GM10847 (cell line): Measurements from ENCODE around the gene DHX35.

Source experiments
- POLR2A ChIP-seq: IDR thresholded peaks from 2 replicates; pipeline ENCODE4 v1.6.1; 2011; ENCODE audit not compliant: insufficient read length; ENCODE audit errors: extremely low read depth

DHX35 gene

GRCh38 chr20:38985603-38986170, 23.5 kb downstream of the DHX35 start:
- no peak for TF ChIP-seq POLR2A

GRCh38 chr20:38986663-38987062, 24.5 kb downstream of the DHX35 start:
- TF ChIP-seq POLR2A = no peak

- no peak for TF ChIP-seq POLR2A
Observed at GRCh38 chr20:38987777-38988176, 25.6 kb downstream of the DHX35 start.

GRCh38 chr20:38990728-38991127, 28.6 kb downstream of the DHX35 start:
- no peak for TF ChIP-seq POLR2A

GRCh38 chr20:38991814-38992704, 29.9 kb downstream of the DHX35 start:
- no peak for TF ChIP-seq POLR2A

GRCh38 chr20:38995536-38996044, 33.4 kb downstream of the DHX35 start:
- no peak for TF ChIP-seq POLR2A

- TF ChIP-seq POLR2A = no peak
Observed at GRCh38 chr20:38997622-38998021, 35.5 kb downstream of the DHX35 start.

GRCh38 chr20:38999217-38999616, 37.1 kb downstream of the DHX35 start:
- no peak for TF ChIP-seq POLR2A

- no peak for TF ChIP-seq POLR2A
Observed at GRCh38 chr20:38999965-39000910, 38.1 kb downstream of the DHX35 start.

- TF ChIP-seq POLR2A = no peak
Observed at GRCh38 chr20:39004508-39004907, 42.4 kb downstream of the DHX35 start.

GRCh38 chr20:39009348-39009747, 47.2 kb downstream of the DHX35 start:
- no peak for TF ChIP-seq POLR2A

GRCh38 chr20:39010496-39010895, 48.4 kb downstream of the DHX35 start:
- TF ChIP-seq POLR2A = no peak

GRCh38 chr20:39013662-39014109, 51.5 kb downstream of the DHX35 start:
- TF ChIP-seq POLR2A = no peak

- no peak for TF ChIP-seq POLR2A
Observed at GRCh38 chr20:39016041-39016440, 53.9 kb downstream of the DHX35 start.

GRCh38 chr20:39016506-39016905, 54.4 kb downstream of the DHX35 start:
- no peak for TF ChIP-seq POLR2A
